ENCODE measurements around the gene OR8G5.

DNA sequence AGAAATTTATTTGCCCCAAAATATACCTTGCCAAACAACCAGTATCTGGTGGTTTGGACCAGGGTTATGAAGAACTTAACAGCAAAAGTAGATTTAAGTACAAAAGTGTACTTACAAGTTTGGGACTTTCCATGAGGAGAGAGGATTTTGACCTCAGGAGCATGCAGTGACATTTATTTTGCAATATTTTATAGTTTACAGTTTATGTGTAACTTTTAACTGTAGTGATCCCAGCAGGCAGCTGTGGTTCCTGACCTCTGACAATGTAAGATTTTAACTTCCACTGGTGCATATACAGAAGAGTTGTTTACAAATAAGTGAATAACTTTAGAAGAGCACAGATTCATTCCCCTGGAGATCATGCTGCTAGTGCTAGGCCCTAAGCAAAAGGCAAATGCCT lies 50.9 kb downstream of the OR8G5 start:
- no peak for TF ChIP-seq RARB (CRISPR knock-in tag; IDR thresholded peaks at IDR 0.05)
- TF ChIP-seq, protein P1, sequence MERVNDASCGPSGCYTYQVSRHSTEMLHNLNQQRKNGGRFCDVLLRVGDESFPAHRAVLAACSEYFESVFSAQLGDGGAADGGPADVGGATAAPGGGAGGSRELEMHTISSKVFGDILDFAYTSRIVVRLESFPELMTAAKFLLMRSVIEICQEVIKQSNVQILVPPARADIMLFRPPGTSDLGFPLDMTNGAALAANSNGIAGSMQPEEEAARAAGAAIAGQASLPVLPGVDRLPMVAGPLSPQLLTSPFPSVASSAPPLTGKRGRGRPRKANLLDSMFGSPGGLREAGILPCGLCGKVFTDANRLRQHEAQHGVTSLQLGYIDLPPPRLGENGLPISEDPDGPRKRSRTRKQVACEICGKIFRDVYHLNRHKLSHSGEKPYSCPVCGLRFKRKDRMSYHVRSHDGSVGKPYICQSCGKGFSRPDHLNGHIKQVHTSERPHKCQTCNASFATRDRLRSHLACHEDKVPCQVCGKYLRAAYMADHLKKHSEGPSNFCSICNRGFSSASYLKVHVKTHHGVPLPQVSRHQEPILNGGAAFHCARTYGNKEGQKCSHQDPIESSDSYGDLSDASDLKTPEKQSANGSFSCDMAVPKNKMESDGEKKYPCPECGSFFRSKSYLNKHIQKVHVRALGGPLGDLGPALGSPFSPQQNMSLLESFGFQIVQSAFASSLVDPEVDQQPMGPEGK (CRISPR knock-in tag; IDR thresholded peaks at IDR 0.05; ENCODE audit: borderline replicate concordance) = no peak

Data from SK-N-SH treated with all-trans-retinoic acid at 6 μM for 48 hours (cell line).